HG03378 (cell line): ENCODE measurements around the gene MYO5C.
"Not testable (repeated sequence)": the region's sequence is repeated elsewhere in the genome, so short reads cannot be mapped to it uniquely, and the experiment has no call there.

ENCODE experiments used
- ATAC-seq: cut with Tn5 transposase; IDR thresholded peaks from one replicate; pipeline ENCODE4 v1.9.1; 2021; ENCODE audit warnings: mild to moderate bottlenecking, moderate library complexity; ENCODE audit not compliant: unreplicated experiment

Gene MYO5C

DNA sequence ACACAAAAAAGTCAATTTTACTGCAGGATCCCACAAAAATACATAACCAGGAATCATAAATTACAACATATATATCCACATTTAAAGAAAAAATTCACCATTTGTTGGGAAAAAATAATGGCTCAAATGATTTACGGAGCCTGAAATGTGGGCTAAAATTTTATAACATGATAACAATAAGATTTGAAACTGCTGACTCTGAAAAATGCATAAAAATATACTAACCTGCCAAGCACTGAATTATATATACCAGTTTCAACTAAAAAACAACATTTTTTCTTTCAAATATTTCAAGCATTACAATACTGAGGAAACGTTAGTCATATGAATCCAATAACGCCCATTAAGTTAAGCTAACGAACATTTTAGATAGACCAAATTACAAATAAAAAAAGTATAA lies 12.2 kb upstream of the MYO5C start:
- ATAC-seq: no peak

DNA sequence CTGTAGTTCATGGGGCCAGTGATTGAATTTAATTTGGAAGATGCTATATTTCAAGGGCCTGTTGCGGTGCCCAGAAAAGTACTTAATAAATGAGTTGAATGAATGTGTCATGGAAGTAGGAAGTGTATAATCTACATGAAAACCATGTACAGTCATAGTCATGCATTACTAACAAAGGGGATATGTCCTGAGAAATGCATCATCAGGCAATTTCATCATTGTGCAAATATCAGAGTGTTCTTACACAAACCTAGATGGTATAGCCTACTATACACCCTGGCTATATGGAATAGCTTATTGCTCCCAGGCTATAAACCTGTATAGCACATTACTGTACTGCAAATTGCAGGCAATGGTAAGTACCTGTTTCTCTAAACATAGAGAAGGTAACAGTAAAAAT lies 10.7 kb upstream of the MYO5C start:
- no peak for ATAC-seq

DNA sequence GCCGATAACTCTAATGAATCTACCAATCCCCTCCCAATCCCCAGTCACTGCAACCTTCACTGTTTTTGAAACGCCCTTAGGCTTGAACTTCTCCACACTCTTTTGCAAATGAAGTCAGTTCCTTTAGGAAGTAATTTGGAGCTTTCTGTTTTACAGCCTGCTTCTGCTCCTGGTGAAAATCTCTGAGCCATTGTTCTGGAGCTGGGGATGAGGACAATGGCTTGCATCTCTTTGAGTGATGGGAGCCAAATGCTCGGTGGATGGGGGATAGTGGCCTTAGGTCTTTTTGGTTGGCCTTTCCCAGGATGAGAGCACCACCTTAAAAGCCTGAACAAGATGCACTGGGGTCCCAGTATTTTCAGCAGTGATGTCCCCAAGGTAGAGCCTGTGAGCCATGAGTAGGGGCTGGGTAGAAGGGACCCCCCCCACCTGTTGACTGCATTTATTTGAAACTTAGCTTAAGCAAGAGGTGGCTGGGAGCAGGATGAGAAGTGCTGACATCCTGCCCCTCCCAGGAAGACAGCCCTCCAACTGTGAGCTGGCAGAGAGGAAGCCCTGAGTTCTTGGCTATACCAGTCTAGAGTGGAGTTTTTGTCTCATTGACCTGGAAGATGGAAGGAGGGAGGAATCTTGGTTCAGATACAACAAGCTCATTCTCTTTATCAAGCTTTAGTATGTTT lies 7.6 kb upstream of the MYO5C start:
- no peak for ATAC-seq

DNA sequence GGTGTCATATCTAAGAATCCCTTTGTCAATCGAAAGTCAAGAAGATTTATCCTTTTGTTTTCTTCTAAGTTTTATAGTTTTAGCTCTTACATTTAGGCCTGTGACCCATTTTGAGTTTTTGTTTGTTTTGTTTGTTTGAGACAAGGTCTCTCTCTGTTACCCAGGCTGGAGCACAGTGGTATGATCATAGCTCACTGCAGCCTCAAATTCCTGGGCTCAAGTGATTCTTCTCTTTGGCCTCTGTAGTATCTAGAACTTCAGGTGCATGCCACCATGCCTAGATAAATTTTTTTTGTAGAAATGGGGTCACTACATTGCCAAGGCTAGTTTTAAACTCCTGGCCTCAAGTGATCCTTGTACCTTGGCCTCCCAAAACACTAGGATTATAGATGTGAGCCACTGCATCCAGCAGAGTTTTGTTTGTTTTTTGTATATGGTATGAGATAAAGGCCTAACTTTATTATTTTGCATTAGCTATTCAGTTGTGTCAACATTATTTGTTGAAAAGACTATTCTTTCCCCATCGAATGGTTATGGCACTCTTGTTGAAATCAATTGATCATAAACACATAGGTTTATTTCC lies 5.8 kb upstream of the MYO5C start:
- ATAC-seq: no peak

DNA sequence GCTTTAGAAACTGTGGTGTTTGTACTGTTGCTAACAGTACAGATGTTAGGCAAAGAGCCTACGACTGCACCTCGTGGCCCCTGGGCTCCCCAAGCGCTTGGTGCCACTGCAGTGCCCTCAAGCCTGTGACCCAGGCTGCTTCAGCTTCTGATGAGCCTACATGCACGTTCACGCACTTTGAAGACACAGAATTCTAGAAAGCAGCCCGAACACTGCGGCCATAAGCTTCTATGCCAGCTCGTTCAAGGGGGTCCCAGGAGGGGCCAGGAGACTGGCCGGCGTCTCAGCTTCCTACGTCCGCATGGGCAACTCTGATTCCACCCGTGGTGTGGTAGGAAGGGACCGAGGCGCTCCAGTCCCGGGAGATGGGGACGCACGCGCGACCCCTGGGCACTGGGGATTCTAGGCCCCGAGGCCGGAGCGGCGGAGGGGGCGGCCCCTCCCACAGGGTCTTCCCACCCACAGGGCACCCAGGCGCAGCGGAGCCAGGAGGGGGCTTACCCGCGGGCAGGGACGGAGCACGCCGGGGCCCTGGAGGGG lies 653 bp downstream of the MYO5C start:
- ATAC-seq: no peak

DNA sequence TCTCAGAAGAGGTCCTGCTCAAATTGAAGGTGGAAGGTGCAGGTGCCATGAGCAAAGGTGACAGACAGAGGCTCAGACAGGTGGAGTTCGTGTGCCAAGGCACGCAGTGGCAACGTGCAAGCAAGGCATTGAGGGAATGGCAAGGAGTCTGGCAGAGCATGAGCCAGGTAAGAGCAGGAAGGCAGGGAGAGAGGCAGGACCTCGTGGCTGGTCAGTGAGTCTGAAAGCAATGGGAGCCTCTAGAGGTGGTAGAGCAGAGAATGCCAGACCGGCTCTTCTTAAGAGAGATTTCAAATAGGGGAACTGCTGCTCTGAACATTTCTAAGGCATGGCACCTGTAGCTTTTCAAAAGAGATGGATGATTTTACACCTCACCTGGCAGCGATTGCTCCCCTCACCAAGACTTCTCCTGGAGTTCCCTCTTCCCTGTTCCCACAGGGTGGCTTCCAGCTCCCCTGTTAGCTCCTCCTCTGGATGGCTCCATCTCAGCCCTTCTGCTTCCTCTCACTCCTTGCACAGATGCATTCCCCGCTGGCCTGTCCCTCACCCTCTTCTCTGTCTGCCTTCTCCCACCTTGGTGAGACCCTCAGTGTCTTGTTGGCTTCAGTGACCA lies 2.7 kb downstream of the MYO5C start:
- ATAC-seq: no peak

DNA sequence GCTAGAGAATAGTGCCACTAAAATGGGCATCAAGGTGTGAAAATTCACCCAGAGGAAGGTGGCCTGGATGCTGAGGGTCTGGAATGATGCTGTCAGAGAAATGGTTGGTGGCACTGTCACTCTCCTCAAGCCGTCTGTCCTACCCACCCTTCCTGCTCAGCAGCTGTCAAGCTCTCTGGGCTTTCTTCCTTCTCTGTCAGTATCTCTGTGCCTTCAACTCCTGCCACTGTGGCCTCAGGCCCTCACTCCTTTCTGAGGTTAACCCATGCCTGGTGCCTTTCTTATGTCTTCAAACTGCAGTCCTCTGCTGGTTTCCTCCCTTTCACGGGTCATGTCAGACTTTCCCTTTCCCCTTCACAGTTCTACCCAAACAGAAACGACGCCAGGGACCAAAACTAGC lies 4.4 kb downstream of the MYO5C start:
- ATAC-seq: no peak

DNA sequence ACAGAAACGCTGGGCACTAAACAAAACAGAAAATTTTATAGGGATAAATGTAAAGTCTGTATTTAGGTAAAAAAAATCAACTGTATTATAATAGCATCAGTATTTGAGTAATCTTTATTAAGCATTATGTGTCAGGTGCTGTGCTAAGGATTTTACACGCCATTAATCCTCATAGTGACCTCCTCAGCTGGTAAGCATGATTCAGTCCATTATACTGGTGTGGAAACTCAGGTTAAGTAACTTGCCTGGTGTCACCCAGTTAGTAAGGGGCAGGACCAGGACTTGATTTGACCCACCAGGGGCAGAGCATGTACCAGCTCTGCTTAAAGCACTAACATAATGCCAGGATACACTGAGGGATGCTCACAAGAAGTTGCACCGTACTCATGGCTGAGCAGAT lies 4.8 kb downstream of the MYO5C start:
- no peak for ATAC-seq

DNA sequence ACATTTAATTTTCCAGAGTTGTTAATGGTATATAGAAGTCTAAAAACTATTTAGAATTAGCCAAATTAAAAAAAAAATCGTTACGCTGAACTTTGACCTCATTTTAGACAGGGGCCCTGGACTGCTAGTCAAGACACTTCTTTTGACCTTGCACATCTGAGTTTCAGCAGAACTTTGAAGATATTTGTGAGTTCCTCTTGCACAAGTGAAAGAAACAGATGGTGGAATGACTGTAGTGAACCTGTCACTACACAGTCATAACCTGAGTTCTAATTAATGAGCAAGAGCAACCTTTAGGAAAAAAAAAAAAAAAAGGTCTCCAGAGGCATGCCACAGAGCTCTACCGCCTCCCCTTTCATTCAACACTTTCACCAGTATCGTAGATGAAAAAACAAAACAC lies 5.3 kb downstream of the MYO5C start:
- peak; percentile 73 for ATAC-seq

DNA sequence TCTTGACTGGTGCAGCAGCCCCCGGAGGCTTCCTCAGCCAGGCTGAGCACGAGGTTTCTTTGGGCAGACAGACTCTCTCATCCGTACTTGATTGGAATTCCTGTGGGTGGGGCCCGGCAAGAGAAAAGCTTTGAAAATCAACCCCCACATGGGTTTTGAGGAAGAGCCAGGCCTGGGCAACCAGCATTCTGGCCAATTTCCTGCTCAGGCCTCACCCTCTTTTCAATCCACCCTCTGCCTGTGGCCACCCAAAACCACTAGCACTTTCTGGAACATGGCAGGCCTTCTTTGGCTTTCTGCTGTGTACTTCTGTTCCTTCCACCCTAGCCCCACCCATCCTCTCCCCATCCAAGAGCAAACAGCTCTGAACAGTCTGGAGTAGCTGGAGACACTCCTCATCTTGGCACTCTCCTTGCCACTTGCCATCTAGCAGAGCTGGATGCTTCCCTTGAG lies 5.9 kb downstream of the MYO5C start:
- ATAC-seq: no peak

DNA sequence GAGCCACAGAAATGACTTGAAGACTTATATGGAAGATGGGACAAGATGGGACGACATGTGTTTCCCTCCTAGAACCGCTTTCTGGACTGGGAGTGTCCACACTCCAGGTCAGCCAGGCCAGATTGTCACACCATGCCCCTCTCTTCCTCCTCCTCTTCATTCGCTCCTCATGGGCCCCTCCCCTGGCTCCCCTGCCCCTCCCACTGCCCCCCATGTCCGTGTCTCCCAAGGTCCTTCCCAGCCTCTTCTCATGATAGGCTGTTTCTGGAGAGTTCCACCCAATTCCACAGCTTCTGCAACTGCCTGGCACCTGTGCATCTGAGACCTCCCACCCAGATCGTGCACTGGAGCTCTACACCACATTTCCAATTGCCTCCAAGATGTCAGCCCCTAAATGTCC lies 6.6 kb downstream of the MYO5C start:
- no peak for ATAC-seq

DNA sequence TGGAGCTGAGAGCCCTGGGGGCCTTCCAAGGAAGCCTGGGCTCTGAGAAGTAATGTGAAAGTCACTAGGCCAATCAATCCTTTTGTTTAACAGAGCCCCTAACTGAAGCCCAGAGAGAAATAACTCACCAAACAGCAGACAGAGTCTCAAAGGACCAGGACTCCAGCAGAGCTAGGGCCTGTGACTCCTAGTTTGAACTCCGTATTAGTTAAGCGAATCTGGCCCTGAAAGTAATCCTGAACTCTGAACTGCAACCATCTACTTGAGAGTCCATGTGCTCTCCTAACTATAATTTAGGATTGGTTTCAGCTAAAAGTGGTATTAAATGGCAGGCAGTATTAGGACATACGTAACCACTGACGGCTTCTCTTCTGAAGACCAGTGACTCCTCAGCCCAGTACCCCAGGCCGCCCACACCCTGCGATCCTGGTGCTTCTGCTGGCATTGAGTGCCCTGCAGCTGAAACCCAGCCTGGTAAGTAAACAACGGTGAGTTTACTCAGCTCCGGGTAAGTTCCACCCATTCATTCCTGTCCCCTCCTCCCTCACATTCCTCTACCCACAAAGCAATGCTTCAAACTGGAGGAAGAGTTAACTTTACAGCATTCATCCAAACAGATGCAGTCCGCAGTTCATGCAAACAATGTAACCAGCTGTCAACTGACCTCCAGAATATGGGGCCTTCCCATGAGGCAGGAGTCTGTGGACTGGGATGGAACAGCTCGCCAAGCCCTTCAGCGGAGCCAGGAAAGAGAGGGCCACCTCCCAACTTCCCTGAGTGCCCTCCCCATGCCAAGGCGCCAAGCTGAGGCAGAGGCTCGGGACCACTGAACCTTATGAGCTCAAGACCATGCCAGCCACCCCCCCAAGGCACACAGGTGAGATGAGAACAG lies 7.3 kb downstream of the MYO5C start:
- no peak for ATAC-seq

DNA sequence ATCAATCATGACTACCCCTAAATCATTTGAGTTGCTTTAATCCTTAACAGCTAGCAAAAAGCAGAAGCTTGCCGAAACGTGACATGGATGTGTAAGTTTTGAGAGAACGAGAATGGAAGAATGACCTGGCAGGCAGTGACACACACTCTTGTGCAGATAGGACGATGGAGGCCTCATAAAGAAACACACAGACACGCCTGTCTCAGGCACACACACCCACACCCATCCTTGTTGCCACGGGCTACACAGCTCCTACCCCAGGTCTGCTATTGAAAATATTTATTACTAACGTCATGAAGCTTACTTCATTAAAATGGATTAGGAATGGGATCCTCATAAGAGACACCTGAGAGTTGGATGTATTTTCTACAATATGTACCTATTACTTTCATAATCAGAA lies 8.5 kb downstream of the MYO5C start:
- ATAC-seq: no peak

DNA sequence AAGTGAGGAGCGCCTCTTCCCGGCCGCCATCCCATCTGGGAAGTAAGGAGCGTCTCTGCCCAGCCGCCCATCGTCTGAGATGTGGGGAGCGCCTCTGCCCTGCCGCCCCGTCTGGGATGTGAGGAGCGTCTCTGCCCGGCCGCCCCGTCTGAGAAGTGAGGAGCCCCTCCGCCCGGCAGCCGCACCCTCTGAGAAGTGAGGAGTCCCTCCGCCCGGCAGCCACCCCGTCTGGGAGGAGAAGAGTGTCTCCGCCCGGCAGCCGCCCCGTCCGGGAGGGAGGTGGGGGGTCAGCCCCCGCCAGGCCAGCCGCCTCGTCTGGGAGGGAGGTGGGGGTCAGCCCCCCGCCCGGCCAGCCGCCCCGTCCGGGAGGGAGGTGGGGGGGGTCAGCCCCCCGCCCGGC lies 9.7 kb downstream of the MYO5C start:
- ATAC-seq: not testable (repeated sequence)

DNA sequence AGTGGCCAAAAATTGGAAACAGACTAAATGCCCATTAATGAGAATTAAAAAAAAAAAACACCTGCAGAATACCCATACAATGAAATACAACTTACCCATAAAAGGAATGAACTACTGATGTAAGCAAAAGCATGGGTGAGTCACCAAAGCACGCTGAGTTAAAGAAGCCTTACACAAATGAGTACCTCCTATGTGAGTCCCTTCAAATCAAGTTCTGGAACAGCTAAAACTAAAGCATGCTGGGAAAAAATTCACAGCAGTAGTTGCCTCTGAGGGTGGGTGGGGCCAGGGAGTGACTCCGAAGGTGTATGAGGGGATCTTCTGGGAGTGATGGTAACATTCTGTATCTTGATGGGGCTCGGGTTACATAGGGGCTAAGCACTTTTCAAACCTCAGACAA lies 11.4 kb downstream of the MYO5C start:
- no peak for ATAC-seq

DNA sequence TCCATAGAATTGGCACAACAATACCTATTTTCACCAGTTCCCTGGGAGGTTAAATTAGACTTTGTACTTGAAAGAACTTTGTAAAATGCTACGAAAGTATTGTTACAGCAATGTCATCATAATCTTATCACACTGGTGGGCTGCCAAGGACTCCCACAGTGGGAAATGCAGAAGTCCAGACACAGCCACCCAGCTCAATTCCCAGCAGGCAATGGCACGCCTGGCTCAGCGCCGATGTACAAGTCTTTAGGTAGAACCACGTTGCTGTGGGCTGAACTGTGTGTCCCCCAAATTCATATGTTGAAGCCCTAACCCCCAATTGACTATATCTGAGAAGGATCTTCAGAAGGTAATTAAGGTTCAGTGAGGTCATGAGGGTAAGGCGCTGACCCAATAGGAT lies 12.3 kb downstream of the MYO5C start:
- no peak for ATAC-seq

DNA sequence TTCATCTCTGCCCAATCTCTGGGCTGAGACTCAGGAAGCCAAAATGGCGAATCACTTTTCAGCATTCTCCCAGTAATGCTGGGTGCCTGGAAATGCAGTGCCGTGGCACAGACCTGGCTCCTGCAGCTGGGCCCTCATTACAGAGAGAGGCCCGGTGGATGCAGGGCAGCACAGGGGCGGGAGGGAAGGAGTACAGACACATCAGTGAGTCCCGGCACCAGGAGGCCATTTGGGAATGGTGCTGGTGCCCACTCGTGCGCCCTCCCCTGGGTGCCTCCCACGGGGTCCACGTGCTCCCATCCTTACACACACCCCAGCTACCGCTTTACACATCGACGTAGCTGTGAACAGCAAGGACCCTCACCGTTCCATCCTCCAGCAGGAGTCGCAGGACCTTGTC lies 13.2 kb downstream of the MYO5C start:
- ATAC-seq: no peak

DNA sequence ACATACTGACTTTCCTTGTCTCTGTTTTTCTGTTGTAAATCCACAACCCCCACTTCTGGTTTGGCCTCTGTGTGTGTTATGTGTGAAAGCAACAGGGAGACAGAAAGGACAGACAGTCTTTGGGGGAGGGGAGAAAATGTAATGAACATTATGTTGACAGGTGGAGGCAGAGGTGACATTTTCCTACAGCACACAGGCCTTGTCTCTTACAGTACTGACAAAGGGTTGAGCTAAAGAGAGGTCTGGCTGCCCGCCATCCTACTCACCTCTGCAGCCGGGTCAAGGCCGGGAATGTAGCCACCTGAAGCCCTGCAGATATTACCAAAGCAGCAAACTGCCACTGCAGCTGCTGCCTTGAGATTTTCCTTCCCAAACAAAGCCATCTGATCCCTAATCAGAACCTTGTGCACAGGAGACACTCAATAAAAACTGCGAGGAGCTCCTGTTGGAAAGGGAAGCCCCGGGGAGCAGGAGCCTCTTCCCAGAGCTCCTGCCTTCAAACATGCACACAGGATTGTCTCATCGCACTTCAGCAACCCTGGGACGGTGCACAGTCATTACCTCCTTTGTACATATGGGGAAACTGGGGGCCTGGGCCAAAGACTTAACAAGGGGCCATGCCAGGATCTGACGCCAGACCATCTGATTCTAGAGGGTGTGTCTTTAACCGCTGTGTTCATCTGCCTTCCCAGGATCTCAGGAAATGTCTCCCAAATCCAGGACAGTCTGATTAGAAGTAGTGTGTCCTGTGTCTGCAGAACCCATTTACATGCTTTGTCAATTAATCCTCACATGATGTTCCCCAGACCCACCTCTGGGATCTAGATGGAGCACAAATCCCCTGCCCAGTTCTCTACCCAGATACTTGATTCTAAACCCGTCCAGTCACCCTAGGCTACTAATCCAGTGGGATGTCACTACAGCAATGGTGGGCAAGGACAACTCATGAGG lies 14.2 kb downstream of the MYO5C start:
- no peak for ATAC-seq

DNA sequence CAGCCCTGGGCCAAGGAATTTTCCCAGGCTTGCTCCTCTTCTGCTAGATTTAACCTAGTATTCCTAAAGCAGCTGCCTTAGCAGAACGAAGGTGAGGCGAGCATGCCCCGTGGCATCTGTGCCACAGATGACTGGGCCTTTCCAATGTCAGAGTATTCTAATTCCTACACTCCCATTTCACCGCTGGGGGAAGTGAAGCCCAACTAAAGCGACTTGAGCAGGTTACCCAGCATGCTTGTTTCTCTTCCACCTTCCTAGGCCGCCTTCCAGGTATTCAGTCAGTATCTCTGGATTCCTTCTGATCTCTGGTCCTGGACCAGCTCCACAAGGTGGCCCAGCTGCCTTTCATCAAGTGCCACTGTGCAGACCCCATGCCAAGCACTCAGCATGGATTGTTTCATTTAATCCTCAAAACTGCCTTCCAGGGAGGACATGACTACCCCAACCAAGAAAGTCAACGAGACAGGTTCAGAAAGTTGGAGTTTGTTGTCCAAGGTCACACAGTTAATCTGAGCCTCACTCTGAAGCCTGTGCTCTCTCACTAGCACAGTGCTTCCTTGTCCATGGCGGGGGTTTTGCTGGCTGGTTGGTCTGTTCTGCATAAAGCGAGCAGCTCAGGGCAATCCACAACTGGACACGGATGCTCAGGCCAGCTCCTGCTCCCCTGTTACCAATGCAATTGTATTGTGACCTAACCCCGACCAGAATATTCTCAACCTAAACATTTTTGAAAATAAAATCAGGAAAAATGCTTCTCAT lies 15.1 kb downstream of the MYO5C start:
- no peak for ATAC-seq
